ENCODE measurements around the gene B4GALT6. TPM values are rescaled to one million over a fixed set of nuclear protein-coding genes. Genes with fewer than 3 reads are reported as not detected.
"Not testable (repeated sequence)": the region's sequence is repeated elsewhere in the genome, so short reads cannot be mapped to it uniquely, and the experiment has no call there.

The B4GALT6 gene, protein sequence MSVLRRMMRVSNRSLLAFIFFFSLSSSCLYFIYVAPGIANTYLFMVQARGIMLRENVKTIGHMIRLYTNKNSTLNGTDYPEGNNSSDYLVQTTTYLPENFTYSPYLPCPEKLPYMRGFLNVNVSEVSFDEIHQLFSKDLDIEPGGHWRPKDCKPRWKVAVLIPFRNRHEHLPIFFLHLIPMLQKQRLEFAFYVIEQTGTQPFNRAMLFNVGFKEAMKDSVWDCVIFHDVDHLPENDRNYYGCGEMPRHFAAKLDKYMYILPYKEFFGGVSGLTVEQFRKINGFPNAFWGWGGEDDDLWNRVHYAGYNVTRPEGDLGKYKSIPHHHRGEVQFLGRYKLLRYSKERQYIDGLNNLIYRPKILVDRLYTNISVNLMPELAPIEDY
- 2.4 and 2.8 TPM in 2 replicates for total RNA-seq (2014; rRNA removed; shearing (Covaris generic))

DNA sequence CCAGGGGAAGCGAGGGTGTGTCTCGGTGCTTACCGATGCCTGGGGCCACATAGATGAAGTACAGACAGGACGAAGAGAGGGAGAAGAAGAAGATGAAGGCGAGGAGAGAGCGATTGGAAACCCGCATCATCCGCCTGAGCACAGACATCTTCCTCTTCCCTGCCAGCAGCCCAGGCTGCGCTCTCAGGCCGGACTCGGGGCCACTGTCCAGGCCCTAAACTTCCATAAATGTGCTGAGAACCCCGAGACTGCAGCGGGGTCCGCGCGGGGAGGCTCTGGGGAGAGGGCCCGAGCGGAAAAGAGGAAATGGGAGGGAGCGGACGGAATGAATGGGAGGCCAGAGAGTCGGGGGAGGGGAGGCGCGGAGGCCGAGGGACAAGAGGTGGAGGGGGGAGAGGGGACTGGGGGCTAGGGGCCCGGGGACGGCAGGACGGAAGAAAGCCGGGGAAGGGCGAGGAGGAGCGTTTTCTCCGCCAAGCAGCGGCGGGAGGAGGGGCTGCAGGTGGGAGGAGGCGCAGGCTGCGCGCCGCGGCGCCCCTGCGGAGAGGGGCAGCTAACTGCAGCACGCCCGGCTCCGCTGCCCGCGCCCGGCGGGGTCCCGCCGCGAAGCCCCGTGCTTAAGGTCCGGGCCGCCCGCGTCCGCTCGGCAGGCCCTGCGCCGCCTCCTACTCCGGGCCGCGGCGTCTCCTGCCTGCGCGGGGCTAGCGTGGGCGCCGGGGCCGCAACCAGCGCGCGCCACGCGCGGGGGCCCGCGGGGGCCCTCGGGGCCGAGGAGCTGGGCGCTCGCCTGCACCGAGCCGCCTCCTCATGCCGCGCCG is at the start of gene B4GALT6:
TSS of gene B4GALT6 (minus strand) at position 303 of the 818 bp plus-strand sequence. CDS start at position 148, 155 bp downstream.
- DNase-seq (ENCODE audit: low read depth) = peak; percentile 18

DNA sequence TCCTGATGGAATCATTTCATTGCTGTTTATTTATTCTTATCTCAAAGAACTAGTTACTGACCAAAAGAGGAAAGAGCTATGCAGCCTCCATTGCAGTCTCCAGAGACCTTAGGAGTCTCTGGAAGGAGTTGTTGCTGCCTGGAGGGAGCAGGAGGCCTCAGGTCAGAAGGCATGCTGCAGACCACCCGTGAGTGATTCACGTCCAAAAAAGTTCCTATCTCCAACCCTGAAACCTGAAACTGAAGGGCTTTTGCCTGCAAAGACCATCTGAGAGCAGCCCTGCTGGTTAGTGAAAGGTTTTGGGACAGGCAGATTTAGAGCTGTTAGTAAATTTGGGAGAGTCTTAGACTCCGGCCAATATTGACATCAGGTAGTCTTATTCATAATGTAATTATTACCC is 47.2 kb upstream of the B4GALT6 start:
- DNase-seq (ENCODE audit: low read depth) = no peak

DNA sequence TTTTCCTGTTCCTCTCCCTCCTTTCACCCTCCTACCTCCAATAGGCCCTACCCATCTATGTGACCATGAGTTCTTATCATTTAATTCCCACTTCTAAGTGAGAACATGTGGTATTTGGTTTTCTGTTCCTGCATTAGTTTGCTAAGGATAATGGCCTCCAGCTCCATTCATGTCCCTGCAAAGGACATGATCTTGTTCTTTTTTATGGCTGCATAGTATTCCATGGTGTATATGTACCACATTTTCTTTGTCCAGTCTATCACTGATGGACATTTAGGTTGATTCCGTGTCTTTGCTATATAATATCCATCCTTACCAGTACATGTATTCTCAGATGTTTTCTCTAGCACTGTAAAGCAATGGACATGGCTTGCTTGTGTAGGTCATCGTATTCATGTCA is 44.8 kb upstream of the B4GALT6 start:
- DNase-seq (ENCODE audit: low read depth) = not testable (repeated sequence)

DNA sequence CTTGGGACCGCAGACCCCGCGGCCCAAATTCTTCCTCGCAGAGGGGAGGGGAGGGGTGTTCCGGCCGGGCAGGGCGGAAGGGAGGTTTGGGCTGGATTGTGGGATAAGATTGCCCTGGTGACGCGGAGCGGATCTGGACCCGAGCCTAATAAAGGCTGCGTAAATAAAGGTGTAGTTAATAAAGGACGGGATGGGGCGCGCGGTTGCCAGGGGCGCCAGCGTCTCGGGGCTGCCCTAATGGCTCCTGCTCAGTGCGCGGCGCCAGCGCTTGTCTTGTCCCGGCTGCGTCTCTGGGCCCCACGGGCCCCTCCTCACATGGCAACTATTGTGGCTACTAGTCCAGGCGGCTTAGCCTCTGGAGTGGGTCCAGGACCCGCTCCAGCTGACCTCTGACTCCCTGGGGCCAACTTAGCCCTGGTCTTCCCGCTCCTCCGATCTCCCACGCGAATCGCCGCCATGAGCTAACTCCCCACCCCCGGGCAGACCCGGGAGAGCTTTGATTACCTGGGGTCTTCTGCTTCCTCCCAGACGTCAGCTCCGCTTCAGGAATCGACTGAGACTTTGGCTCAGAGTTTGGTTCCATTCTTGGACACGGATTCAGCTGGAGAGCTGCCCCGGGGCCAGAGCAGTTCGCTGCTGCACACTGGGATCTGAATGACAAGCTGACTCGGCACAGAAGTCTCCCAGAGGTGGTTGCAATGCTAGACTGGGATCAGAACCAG is 39.8 kb upstream of the B4GALT6 start:
- no peak for DNase-seq (ENCODE audit: low read depth)

DNA sequence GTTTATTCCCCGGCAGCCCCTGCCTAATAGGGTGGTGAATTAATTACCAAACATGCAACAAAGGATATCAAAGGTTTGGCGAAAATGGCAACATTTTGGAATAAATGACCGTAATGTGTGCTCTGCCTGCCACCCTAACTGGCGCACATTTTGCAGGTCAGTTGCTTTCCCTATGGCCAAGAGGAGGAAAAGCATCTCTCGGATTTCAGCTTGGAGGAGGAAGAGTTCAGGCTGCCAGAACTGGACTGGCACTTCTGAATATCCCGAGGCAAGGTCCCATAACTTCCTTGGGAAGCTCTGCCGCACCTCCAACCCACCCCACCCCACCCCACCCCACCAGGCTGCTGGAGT is 39.2 kb upstream of the B4GALT6 start:
- DNase-seq (ENCODE audit: low read depth) = no peak

DNA sequence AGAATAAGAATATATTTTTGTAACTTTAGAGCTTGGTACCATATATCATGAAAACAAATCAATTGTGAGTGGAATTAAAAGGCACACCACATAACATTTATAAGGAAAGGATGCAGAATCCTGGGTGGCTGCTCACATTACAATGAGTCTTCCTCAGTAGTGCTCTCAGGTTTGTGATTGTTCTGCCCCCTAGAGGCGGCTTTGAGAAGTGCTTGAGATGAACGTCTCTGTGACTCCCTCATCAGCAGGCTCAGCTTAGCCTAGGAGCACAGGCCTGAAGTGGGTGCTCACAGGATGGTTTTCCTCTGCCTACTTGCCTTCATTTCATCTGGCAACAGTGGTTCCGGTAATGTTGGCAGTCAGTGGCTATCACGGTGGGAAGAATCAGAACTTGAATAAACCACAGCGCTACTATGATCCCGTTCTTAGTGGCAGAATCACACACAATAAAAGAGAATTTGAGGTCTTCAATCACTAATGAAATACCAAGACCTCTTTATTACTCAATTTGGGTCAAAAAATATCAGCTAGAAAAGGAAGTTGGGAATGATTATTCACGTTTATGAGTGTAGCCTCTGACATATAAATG is 38.1 kb upstream of the B4GALT6 start:
- DNase-seq (ENCODE audit: low read depth) = peak; percentile 45

DNA sequence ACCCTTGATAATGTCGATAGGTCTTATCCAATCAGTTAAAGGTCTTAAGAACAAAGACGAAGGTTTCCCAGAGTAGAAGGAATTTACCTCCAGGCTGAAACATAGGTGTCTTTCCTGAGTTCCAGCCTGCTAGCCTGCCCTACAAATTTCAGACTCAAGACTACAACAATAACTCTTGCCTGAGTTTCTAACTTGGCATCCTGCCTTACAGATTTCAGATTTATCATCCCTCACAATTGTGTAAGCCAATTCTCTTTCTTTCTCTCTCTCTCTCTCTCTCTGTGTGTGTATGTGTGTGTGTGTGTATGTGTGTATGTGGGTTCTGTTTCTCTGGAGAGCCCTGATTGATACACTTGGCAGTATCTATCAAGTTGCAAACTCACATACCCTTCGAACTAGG is 37.2 kb upstream of the B4GALT6 start:
- DNase-seq (ENCODE audit: low read depth) = no peak

DNA sequence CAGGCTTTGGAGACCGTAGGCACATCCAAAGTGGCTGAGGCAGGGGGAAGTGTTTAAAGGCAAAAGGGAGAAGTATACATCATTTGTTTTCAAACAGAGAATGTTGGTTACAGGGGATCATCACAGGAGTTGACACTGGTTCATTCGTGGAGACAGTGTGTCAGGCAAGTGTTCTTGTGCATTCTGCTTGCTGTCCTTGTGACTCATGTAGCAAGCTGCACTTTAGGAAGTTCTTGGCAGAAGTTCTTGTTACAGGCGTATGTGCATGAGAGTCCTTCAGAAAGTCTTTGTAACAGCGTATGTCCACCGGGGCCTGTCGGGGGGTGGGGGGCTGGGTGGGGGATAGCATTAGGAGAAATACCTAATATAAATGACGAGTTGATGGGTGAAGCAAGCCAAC is 36.5 kb upstream of the B4GALT6 start:
- DNase-seq (ENCODE audit: low read depth) = no peak

DNA sequence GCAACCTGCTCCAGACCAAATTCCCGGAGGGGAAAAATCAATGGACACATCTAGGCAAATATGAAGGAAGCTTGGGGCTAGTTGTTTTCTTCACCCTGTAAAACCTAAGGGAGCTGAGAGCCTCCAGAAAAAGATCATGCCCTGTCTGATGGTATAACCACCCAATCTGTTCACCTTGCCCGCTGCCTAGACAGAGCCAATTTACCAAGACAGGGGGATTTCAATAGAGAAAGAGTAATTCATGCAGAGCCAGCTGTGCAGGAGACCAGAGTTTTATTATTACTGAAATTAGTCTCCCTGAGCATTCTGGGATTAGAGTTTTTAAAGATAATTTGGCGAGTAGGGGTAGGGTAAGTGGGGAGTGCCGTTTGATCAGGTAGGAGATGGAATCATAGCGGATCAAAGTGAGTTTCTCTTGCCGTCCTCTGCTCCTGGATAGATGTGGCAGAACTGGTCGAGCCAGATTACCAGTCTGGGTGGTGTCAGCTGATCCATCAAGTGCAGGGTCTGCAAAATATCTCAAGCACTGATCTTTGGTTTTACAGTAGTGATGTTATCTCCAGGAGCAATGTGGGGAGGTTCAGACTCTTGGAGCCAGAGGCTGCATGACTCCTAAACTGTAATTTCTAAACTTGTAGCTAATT is 35.1 kb upstream of the B4GALT6 start:
- DNase-seq (ENCODE audit: low read depth) = no peak

DNA sequence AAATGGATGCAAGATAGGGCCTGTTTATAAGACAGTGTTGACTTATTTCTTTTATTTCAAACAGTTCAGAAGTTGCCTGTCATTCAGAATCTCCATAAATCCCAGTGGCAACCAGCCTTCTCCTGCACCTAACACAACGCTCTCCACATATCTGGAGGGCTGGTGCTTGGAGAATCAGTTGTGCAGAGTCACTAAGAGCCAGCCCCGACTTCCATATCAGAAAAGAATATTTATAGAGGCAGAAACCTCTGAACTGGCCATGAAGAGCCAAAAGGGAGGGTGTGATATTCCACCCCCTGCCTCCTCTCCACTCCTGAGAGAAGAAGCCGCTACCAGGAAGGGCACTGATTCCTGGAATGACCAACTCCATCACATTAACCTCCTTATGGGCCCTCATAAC is 34.0 kb upstream of the B4GALT6 start:
- DNase-seq (ENCODE audit: low read depth) = no peak

DNA sequence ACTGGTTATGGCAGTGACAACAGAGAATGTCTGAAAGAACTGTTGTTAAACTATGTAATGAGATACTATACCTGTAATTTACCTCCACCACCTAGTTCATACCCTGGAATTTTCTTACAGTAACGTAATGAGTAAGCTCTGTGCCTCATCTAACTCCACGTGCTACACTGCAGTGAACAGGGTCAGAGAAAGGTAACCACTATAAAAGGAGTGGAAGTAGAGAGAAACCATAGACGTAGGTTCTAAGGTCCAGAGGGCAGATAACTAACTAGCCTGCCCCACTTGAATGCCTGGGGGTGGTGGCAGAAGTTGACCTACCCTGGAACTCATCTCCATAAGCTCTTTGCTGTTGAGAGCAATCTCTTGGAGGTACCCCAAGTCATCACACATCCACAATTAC is 32.0 kb upstream of the B4GALT6 start:
- no peak for DNase-seq (ENCODE audit: low read depth)

DNA sequence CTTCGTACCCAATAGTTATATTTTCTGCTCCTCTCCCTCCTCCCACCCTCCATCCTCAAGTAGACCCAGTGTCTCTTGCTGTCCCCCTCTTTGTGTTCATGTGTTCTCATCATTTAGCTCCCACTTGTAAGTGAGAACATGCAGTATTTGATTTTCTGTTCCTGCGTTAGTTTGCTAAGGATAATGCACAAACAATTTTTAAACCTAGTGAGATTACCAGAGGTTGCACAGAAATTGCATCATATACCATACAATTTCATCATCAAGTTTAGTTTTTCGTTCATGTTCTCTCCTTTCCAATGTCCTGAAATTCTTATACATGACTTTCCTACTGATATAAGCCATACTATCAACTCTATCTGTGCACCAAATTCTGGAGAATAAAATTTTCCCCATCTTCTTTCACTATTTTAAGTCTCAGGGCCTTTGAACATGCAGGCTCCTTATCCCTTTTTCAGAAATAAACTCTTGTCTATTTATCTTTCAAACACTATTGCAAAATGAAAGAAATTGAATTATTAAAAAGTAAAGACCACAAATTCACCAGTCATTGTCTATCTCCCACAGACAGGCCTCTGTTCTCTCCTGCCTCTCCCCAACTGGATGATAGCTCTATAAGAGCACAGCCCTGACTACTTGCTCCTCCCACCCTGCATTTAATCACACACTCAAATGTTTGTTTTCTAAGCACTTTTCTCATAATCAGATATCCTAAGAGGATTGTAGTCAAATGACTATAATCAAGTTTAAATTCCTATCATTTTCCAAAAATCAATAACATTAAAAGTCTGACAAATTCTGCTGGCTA is 27.2 kb upstream of the B4GALT6 start:
- DNase-seq (ENCODE audit: low read depth) = no peak

DNA sequence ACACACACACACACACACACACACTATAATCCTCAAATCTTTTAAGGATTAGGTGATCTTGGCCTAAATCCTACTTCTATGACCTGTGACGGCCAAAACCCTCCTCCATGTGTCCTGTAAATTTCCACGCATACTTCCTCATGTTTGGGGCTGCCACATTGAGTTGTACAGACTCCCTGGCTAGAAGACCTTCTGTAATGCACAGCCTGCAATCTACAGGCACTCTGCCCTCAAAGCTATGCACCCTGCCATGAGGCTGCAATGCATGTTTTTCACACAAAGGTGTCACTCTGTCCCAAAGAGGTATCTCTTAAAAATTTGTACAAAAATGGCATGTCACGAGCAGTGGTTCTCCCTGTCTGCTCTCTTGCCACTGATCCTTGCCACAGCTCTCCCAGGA is 26.4 kb upstream of the B4GALT6 start:
- no peak for DNase-seq (ENCODE audit: low read depth)

DNA sequence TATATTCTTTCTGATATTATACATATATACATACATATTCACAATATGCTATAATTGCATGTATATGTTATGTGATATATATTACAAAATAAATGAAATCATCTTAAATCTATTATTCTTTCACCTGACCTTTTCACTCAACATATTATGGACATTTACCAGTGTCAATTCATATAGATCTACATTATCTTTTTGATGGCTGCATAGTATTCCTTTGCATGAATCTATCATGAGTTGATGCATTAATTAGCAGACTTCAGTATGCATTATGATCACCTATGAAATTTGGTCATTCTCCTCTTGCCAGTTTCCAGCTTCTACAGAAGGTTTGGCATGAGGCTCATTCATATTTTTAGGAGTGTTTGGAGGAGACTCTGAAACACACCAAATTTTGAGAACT is 23.4 kb upstream of the B4GALT6 start:
- no peak for DNase-seq (ENCODE audit: low read depth)

DNA sequence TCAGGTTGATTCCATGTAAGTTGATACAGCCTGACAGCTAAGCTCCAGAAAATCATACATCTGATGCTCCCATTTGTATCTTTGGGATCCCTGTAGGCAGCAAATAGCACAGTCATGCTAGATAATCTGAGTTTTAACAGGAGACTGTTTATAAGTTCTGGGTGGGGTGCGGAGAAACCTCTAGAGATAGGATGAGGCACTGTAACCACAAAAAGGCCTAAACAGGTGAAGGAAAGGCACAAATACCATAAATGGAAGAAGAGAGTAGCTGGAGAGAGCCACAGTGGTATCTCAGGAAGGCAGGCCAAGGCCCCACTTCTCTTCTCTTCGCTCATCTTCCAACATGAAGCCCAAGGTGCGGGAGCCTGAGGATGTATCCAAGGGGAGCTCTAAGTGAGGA is 18.1 kb upstream of the B4GALT6 start:
- no peak for DNase-seq (ENCODE audit: low read depth)

DNA sequence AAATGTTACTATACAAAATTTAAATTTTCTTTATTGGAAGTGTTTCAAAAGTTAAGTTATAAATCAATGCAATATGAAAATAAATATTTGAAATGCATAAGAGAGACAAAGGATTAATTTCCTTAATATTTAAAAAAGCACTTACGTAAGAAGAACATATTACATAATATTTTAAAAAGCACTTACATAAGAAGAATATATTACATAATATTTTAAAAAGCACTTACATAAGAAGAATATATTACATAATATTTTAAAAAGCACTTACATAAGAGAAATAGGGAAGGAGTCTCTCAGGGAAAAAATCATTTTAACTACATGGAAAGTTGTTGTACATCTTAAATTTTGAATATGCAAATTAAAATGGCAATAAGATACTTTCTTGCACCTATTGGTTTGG is 17.4 kb upstream of the B4GALT6 start:
- DNase-seq (ENCODE audit: low read depth) = no peak

DNA sequence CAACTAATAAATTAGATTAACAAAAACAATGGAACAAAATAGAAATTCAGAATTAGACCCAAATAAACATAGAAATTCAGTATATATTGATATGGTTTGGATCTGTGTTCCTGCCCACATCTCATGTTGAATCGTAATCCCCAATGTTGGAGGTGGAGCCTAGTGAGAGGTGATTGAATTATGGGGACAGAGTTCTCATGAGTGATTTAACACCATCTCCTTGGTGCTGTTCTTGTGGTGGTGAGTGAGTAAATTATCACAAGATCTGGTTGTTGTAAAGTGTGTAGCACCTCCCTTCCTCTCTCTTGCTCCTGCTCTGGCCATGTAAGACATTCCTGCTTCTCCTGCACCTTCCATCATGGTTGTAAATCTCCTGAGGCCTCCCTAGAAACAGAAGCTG is 16.6 kb upstream of the B4GALT6 start:
- DNase-seq (ENCODE audit: low read depth) = no peak

DNA sequence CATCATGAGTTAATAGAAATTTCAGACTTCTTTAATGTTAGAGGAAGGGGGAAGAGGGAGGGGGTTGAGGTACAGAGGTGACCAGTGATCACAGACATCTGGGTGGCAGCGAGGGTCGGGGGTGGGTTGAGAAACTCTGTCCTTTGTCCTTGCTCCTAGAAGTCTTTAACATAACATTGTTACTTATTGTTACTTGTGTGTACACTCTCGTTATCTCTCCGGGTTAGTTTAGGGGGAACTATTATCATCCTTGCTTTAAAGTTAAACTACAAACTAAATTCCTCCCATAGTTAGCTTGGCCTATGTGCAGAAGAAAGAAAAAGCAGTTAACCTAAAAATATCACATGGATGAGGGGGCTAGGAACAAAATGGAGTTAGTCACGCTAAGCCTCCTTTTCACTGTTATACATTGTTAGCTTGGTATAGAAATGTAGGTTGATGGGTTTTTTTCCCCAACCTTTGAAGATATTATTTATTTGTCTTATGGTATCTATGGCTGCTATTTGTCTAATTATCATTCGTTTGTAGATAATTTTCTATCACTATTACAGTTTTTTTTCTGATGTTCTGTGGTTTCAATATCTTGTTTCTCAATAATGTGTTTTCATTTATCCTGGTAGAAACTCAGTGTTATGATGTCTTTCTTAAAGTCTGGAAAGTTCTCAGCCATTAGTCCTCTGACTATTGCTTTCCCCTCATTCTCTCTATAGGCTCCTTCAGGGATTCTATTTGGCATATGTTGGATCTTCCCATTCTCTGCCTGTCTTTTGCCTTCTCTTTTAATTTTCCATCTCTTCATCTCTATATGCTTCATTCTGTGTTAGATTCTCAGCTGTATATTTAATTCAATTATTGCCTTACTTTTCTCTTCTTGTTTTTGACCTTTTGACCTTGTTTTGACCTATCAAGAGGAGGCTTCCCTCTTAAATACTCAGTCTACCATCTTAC is 13.2 kb upstream of the B4GALT6 start:
- no peak for DNase-seq (ENCODE audit: low read depth)

DNA sequence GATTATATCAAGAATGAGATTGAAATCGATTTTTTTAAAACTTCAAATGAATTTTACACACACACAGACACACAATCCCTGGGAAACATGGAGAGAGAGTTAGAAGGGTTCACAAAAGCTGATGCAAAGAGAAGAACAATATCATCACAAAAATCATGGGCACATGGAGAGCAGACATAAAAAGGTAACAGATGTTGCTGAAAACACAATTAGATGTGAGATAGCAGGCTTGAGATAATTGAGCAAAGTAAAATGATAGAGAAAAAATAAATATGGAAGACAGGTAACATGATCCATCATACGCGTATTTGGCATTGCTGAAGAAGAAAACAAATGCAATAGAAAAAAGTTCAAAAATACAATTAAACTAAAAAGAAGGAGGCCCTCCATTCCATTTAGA is 11.6 kb upstream of the B4GALT6 start:
- no peak for DNase-seq (ENCODE audit: low read depth)

DNA sequence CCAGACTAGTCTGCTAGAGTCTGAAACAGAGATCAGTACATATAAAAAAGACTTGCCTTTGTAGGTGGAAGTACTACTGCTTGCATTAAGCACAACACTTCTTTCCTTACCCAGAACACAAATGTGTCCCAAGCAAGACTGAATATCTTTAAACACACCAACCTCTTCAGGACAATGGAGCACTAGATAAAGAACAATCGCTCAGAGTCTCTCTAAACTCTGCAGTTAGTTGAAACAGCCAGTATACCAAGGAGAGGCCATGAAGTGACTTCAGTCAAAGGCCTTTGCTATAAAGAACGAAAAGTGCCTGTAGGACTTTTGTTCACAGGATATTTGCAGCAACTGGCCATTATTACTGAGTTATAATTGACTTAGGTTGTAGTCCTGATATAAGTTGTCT is 9.9 kb upstream of the B4GALT6 start:
- DNase-seq (ENCODE audit: low read depth) = no peak

Data from RPMI7951 (cell line).